ENCODE measurements around the gene KIAA1755.

Gene KIAA1755

DNA sequence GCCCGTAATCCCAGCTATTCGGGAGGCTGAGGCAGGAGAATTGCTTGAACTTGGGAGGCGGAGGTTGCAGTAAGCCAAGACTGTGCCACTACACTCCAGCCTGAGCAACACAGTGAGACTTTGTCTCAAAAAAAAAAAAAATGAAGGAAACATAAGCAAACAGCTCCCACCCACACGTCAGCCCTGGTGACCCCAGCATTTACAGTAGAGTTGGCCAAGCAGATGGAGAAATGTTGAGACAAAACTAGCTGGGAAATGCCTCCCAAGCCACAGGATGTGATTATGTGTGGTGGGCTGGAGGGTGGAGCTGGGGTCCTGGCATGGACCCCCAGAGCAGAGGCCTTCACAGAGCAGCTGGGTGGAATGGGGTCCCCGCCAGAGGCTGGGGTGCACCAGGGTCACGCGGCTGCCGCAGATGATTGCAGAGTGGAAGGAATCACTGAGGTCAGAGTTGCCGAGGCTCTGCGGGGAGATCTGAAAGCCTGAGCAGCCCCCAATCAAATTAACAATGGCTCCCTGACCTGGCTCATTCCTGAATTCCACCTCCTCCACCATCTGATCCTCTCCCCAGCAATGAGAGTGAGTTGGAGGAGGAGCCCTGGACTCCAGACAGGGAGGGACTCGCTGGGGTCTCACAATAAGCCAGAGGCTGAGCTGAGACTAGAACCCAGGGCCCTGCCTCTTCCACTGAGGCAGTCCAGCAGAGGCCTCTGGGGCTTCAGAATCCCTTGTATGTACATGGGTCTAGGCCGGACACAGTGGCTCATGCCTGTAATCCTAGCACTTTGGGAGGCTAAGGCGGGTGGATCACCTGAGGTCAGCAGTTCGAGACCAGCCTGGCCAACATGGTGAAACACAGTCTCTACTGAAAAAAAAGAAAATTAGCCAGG lies 60.8 kb downstream of the KIAA1755 start:
- TF ChIP-seq, protein P1, sequence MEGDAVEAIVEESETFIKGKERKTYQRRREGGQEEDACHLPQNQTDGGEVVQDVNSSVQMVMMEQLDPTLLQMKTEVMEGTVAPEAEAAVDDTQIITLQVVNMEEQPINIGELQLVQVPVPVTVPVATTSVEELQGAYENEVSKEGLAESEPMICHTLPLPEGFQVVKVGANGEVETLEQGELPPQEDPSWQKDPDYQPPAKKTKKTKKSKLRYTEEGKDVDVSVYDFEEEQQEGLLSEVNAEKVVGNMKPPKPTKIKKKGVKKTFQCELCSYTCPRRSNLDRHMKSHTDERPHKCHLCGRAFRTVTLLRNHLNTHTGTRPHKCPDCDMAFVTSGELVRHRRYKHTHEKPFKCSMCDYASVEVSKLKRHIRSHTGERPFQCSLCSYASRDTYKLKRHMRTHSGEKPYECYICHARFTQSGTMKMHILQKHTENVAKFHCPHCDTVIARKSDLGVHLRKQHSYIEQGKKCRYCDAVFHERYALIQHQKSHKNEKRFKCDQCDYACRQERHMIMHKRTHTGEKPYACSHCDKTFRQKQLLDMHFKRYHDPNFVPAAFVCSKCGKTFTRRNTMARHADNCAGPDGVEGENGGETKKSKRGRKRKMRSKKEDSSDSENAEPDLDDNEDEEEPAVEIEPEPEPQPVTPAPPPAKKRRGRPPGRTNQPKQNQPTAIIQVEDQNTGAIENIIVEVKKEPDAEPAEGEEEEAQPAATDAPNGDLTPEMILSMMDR (IDR thresholded peaks at IDR 0.05): no peak

DNA sequence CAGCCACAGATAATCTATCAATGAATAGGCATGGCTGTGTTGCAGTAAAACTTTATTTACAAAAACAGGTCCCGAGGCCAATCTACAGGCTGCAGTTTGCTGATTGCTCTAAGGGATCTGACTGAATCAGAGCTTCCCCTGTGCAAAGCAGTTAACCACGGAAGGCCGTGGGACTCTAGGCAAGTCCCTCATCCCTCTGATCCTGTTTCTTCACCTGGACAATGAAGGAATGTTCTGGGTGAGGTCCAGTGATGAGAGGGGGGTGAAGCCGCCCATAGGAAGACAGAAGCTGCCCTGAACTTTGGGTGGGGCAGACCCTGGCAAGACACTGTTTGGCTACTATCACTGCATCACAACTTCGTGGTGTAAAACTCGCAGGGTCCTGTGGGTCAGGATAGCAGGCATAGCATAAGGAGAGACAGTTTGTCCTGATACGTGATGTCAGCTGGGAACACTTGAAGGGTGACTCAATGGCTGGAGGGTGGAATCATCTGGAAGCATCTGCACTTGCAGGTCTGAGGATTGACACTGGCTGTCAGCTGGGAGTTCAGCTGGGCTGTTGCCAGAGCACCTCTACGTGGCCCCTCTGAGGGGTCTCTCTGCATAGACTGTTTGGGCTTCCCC lies 62.2 kb downstream of the KIAA1755 start:
- TF ChIP-seq, protein P1 (IDR thresholded peaks at IDR 0.05): no peak

DNA sequence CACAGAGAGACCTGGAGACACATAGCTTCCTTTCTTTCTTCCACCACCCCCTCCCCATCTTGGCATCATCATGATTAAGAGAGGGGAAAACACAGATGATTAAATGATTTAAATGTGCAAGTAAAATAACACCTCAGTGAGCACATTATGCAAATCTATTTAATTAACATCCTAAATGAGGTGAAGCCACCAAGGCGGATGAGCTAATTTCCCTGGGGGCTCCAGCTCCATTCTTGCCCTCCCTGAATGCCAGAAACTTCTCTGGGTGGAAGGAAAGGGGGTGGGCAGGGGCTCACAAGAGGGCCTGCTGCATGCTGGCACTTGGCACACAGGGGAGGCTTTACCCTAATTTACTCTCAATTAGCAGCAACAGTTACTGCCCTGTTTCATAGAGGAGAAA lies 62.9 kb downstream of the KIAA1755 start:
- TF ChIP-seq, protein P1 (IDR thresholded peaks at IDR 0.05): no peak

DNA sequence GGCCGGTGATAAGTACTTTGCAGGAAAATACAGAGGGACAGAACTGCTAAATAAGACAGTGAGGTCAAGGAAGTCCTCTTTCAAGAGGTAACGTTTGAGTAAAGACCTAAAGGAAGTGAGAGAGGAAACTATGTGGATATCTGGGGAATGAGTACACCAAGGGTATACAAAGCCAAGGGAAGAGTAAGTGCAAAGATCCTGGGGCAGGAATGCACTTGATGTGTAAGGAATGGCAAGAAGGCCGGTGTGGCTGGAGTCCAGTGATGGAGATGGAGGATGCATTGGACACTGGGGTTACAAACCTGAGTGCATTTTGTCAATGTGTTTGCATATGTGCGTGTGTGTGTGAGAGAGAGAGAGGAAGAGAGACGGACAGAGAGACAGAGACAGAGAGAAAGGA lies 63.3 kb downstream of the KIAA1755 start:
- TF ChIP-seq, protein P1 (IDR thresholded peaks at IDR 0.05): no peak

DNA sequence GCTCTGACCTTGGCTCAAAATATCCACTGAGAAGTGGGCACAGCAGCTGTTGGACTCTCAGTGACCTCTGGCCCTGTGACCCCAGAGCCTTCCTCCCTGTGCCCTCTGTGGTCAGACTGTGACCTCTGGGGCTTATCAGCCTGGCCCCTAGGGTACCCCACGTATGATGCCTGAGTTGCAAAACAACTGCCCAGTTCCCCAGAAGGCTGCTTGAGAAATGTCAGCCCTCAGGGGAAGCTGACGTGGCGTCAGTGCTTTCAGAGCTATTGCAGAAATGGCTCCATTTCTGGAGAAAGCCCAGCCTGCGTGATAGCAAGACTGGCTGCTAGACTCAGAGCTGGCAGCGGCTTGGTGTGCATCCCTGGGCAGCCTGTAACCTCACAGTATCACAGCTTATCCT lies 63.9 kb downstream of the KIAA1755 start:
- TF ChIP-seq, protein P1 (IDR thresholded peaks at IDR 0.05): no peak

DNA sequence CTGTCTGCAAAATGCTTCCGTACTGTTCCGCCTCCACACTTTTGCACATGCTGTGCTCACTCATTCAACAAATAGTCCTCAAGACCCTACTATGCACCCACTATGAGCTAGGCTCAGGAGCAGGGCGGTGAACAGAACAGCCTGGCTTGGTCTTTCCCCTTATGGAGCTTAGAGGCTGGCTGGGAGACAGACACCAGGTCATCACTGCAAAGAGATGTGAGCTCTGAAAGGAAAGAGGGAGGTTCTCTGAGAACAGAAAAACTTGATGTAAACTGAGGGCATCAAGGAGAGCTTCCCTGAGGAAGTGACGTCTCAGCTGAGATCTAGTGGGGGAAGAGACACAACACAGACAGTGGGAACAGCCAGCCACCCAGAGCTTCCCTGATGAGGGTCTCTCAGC lies 64.5 kb downstream of the KIAA1755 start:
- TF ChIP-seq, protein P1 (IDR thresholded peaks at IDR 0.05): no peak

DNA sequence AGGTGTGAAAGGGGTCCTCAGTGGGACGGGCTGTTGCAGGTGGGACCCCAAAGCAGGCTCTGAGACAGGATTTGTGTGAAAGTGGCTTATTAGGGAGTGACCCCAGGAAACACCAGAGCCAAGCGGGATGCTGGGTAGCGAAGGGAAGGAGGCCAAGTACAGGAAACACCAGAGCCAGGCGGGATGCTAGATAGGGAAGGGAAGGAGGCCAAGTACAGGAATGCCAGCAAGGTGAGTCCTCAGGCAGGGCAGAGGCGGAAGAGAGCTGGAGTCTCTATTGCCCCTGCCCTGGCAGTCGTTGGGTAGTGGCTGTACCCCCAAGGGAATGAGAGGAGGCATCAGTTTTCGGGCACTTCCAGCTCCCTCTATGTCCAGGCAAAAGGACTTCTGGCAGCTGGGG lies 65.0 kb downstream of the KIAA1755 start:
- TF ChIP-seq, protein P1 (IDR thresholded peaks at IDR 0.05): no peak
